GM18907 (cell line): ENCODE results near the gene COPS6.

Source experiments
- ATAC-seq: cut with Tn5 transposase; IDR thresholded peaks from one replicate; pipeline ENCODE4 v1.9.1; 2021; ENCODE audit warnings: mild to moderate bottlenecking, moderate library complexity; ENCODE audit not compliant: unreplicated experiment

The COPS6 gene

DNA sequence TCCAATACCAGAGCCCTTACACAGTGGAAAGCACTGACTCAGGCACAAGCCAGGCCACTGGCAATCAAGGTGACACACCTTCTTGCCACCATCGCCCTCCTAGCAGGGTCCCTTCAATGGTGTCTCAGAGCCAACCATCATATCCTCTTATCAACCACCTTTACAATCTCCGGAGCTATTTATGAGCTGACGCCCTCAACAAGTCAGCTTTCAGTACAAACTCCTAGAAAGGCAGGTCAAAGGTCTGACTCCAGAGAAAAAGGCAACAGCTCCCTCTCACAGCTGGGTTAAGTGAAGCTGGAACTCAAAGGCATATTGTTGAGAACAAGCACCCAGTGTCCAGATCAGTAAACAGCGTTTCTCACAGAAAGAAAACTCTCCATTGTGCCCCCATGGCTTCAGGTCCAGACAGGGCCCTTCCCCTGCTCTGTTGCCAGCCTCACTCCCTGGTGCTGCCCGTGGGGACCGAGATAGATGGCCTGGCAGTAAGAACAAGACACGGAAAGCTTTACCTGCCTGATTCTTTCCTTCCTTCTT, 9.7 kb upstream of the COPS6 start:
- ATAC-seq, result no peak

DNA sequence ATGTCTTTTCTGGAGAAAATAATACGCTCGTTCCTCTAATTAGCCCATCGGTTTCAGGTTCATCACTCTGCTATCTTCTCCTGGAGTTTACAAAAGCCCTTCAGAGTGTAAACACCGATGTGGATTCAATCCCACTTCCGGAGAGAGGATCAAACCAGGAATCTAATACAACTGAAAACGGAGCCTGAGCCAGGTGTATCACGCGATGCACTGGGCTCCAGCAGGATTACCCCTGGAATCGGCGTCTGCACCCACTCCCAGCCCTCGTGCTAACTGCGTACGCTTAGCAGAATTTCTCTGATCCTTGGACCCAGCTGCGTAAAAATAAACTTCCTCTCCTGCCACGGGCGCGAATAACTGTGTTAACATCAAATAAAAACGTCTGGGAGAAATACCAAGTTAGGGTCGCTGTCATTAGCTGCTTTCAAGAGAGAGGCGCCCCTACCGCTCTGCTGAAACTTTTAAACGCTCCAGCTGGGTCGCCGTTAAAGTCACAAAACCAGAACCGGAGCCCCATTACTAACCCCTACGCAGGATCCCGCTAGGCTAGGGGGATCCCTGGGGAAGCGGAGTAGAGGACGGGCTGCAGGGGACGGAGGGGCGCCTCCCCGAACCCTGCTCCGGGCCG, 7.7 kb upstream of the COPS6 start:
- no peak for ATAC-seq

DNA sequence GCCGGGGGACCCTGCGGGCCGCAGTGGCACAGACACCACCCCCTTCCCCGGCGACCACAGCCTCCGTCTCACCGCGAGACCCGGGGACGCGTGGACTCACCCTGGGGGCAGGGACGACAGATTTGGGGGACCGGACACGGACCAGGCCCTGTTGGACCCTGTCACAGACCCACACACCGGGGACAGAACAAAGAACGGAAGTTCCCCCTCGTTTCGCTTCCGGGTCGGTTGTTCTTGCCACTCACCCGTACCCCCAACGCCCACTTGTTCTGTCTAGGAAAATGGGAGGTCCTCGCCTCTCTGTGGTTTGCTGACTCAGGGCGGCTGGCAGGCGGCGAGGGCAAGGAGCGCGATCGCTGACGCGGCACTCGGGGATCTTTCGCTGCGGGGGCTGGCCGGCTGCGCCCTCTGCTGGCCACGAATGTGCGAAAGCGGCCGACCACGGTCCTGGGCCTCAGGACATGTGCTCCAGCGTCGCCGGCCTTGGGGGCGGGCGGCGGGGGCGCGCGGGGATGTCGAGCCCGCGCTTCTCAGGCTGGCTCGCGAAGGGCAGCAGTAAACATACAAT, 7.2 kb upstream of the COPS6 start, which contains the start of gene ZNF3:
Gene ZNF3 (minus strand): TSS at position 189 of the 568 bp plus-strand sequence. CDS start 4,366 bp downstream, outside the sequence.
- peak; percentile 84 for ATAC-seq

- ATAC-seq, result no peak
Observed at GRCh38 chr7:100082978-100083377, 5.8 kb upstream of the COPS6 start.

DNA sequence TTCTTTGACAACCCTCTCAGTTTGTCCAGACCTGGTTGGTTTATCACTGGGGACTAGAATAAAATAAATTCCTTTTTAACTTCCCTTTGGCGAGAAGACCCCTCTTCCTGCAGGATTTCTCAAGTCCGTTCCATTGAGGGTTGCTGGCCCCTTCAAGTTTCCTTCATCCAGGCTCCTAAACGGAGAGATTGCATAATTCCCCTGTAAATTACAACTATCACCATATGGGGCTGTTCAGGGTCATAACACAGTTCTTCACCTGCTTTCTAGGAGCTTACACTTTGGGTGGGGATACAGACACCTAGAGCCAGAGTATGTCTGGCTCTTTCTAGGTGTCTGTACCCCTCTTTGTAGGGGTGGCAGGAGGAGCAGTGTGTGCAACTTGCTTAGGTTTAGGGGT, 3.3 kb upstream of the COPS6 start:
- no peak for ATAC-seq

DNA sequence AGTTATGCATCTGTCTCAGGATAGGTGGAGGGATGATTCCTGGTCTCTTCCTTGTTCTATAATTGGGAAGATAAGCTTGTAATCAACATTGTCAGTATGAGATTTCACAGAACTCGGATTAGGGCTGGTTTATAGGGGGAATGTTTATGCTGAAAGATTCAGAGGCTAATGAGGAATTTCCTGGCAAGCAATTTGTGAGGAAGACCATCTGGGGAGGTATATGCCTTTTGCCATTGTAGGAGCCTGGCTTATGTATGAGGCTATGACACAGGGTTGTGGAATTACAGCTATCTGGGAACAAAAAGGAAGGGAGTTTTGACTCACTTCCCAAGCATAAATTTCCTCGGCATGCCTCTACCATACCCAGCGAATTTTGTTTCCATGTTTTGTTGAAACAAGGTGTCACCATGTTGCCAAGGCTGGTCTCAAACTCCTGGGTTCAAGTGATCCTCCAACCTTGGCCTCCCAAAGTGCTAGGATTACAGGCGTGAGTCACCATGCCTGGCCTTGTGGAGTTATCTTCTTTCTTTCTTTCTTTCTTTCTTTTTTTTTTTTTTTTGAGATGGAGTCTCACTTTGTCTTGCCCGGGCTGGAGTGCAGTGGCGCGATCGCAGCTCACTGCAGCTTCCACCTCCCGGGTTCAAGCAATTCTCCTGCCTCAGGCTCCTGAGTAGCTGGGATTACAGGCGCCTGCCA, 1.6 kb upstream of the COPS6 start:
- ATAC-seq, result no peak

DNA sequence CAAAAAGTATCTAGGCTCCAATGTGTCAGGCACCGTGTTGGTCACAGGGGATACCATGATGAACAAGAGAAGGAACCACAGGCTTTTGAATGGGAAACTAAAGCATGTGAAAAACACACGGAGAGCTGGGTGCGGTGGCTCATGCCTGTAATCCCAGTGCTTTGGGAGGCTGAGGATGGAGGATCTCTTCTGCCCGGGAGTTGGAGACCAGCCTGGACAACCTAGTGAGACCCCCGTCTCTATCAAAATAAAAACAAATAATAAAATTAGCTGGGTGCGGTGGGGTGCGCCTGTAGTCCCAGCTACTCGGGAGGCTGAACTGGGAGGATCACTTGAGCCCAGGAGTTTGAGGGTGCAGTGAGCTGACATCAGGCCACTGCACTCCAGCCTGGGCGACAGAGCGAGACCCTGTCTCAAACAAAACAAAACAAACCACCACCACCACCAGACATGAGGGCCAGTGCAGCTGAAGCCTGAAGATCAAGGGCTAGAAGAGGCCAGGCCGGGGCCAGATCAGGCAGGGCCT, 611 bp upstream of the COPS6 start:
- no peak for ATAC-seq

GRCh38 chr7:100089458-100090196, 858 bp downstream of the COPS6 start:
- ATAC-seq, result no peak

DNA sequence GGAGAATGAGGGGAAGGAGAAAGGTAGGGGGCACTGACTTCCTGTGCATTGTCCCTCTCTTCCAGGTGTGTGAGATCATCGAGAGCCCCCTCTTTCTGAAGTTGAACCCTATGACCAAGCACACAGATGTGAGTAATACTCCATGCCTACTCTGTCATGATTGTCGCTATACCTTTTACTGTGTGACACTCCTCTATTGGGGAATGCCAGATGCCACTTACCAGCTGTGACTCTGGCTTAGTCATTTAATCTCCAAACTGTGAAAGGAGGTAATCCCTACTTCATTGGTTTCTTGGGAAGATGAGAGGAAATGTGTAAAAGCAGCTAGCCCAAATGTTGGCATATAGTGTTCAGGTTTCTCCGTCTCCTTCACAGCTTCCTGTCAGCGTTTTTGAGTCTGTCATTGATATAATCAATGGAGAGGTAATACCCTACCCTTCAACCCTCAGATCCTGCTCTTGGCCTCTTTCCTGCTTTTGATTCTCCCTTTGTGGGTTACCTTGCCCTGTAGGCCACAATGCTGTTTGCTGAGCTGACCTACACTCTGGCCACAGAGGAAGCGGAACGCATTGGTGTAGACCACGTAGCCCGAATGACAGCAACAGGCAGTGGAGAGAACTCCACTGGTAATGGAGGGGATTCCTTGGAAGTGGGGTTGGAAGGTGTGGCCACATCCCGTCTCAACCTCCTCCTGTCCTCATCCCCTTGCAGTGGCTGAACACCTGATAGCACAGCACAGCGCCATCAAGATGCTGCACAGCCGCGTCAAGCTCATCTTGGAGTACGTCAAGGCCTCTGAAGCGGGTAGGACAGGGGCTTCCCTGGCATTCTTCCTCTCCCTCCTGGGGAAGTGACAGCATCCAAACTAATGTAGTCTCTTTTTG, 2.0 kb downstream of the COPS6 start:
- no peak for ATAC-seq

GRCh38 chr7:100091411-100092181, 2.8 kb downstream of the COPS6 start:
- no peak for ATAC-seq

DNA sequence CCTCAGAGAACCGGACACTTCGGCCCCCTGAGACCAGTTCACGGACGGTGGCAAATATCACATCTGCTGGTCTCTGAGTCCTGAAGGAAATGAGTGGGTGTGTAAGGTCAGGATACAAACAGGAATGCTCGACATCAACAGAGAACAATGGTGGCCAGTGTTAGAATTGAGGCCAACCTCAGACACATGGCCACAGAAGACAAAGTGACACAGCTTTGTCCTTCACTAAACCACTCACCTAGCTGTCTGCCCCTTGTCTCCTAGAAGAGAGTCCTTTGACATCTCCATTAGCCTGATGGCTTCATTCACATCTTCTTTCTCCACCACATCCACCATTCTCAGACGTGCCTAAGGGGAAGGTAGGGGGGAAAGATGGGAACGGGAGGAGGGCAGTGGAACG, 4.3 kb downstream of the COPS6 start:
- ATAC-seq, result no peak

- no peak for ATAC-seq
Observed at GRCh38 chr7:100093498-100093897, 4.7 kb downstream of the COPS6 start.

- no peak for ATAC-seq
Observed at GRCh38 chr7:100093925-100094486, 5.2 kb downstream of the COPS6 start.

- no peak for ATAC-seq
Observed at GRCh38 chr7:100095289-100095688, 6.5 kb downstream of the COPS6 start.

GRCh38 chr7:100095704-100096103, 6.9 kb downstream of the COPS6 start:
- no peak for ATAC-seq

- ATAC-seq, result no peak
Observed at GRCh38 chr7:100098913-100099312, 10.1 kb downstream of the COPS6 start.

GRCh38 chr7:100099452-100099851, 10.7 kb downstream of the COPS6 start:
- no peak for ATAC-seq

- ATAC-seq, result peak; percentile 67
Observed at GRCh38 chr7:100100420-100101015, 11.7 kb downstream of the COPS6 start.
